OCI-LY3 (cell line): Measurements from ENCODE around the gene MGAT3.

ENCODE experiments used
- H2AFZ ChIP-seq: fragments of 200-600, 300-600 bp; shearing (Covaris generic); 2 replicates; pipeline ENCODE4 v1.6.0; 2014; ENCODE audit warnings: antibody characterized with exemption, low read depth, low read length
- H3K27ac ChIP-seq: fragments of 200-600, 300-600 bp; sonication (generic); 2 replicates; pipeline ENCODE4 v1.5.1; 2014; ENCODE audit warnings: mild to moderate bottlenecking, low read length, moderate library complexity, mixed read lengths
- H3K27me3 ChIP-seq: fragments of 200-600, 300-600 bp; sonication (generic); 2 replicates; pipeline ENCODE4 v1.6.1; 2014; ENCODE audit warnings: low read depth, low read length, mixed read lengths
- H3K36me3 ChIP-seq: fragments of 200-600, 300-600 bp; sonication (generic); replicated peaks from 2 replicates; pipeline ENCODE3; 2014; ENCODE audit warnings: low read depth, low read length, mixed read lengths
- H3K4me1 ChIP-seq: fragments of 300-600, 200-600 bp; sonication (generic); 2 replicates; pipeline ENCODE4 v1.6.1; 2014; ENCODE audit warnings: low read length, mixed read lengths
- H3K4me2 ChIP-seq: fragments of 200-600, 300-600 bp; sonication (generic); 2 replicates; pipeline ENCODE4 v1.6.1; 2014; ENCODE audit warnings: low read length, mixed read lengths
- H3K4me3 ChIP-seq: fragments of 300-600, 200-600 bp; sonication (generic); 2 replicates; pipeline ENCODE4 v1.5.1; 2014; ENCODE audit warnings: antibody characterized with exemption, mild to moderate bottlenecking, low read length, moderate library complexity
- H3K79me2 ChIP-seq: fragments of 300-600, 200-600 bp; shearing (Covaris generic); 2 replicates; pipeline ENCODE4 v1.6.1; 2014; ENCODE audit warnings: mild to moderate bottlenecking, low read length, mixed read lengths
- H3K9ac ChIP-seq: fragments of 300-600, 200-600 bp; shearing (Covaris generic); 2 replicates; pipeline ENCODE4 v1.6.0; 2014; ENCODE audit warnings: mild to moderate bottlenecking, low read length, moderate library complexity
- H3K9me3 ChIP-seq: fragments of 200-600, 300-600 bp; shearing (Covaris generic); 2 replicates; pipeline ENCODE4 v1.6.1; 2014; ENCODE audit warnings: low read length, mixed read lengths; ENCODE audit not compliant: insufficient read depth
- H4K20me1 ChIP-seq: fragments of 200-600, 300-600 bp; sonication (generic); 2 replicates; pipeline ENCODE4 v1.6.1; 2016; ENCODE audit warnings: low read length, mixed read lengths; ENCODE audit not compliant: insufficient read depth
- CTCF ChIP-seq: fragments of 200-600, 300-600 bp; sonication (generic); IDR thresholded peaks from 2 replicates; pipeline ENCODE4 v1.5.1; 2014; ENCODE audit warnings: antibody characterized with exemption, low read length, low read depth
- EZH2phosphoT487 ChIP-seq: fragments of 200-600 bp; shearing (Covaris generic); IDR thresholded peaks from 2 replicates; pipeline ENCODE4 v1.6.1; 2018; ENCODE audit warnings: antibody characterized with exemption, mixed run types, low read depth

The MGAT3 gene

GRCh38 chr22:39477542-39477941 is 20.7 kb downstream of the MGAT3 start:
- Histone ChIP-seq H4K20me1 (peaks cover 99% of the 10 kb centered on the region), H3K4me1 (peaks cover 10% of the 10 kb centered on the region), H3K79me2 (peaks cover 100% of the 10 kb centered on the region), H2AFZ (no peak overlapping the region), H3K27me3 (no peaks in the 10 kb centered on the region), H3K27ac (no peak overlapping the region), H3K4me2 (no peak overlapping the region), H3K36me3 (peaks cover 67% of the 10 kb centered on the region), H3K9ac (no peak overlapping the region), H3K9me3 (no peaks in the 10 kb centered on the region), H3K4me3 (no peak overlapping the region)
- TF ChIP-seq CTCF: no peak
- TF ChIP-seq EZH2phosphoT487: no peak

- peaks cover 98% of the 10 kb centered on the region for H3K79me2 ChIP-seq
- no peak overlapping the region for H3K9ac ChIP-seq
- TF ChIP-seq CTCF (no peak), EZH2phosphoT487 (no peak)
- H3K4me1 ChIP-seq: peaks cover 1% of the 10 kb centered on the region
- H3K36me3 ChIP-seq: peaks cover 66% of the 10 kb centered on the region
- no peak overlapping the region for H2AFZ ChIP-seq
- H3K9me3 ChIP-seq: no peaks in the 10 kb centered on the region
- no peak overlapping the region for H3K4me3 ChIP-seq
- peaks cover 97% of the 10 kb centered on the region for H4K20me1 ChIP-seq
- H3K27ac ChIP-seq: no peak overlapping the region
- H3K27me3 ChIP-seq: no peaks in the 10 kb centered on the region
- no peak overlapping the region for H3K4me2 ChIP-seq
These were observed 21.6 kb downstream of the MGAT3 start for GRCh38 chr22:39478441-39478850.

GRCh38 chr22:39479254-39479653 is 22.4 kb downstream of the MGAT3 start:
- H3K79me2 ChIP-seq: peaks cover 98% of the 10 kb centered on the region
- H4K20me1 ChIP-seq: peaks cover 98% of the 10 kb centered on the region
- H2AFZ ChIP-seq: no peak overlapping the region
- no peak overlapping the region for H3K27ac ChIP-seq
- peaks cover 72% of the 10 kb centered on the region for H3K36me3 ChIP-seq
- H3K4me2 ChIP-seq: no peak overlapping the region
- H3K4me1 ChIP-seq: no peaks in the 10 kb centered on the region; the same call in 1 of the 2 replicates
- H3K9ac ChIP-seq: no peak overlapping the region
- no peaks in the 10 kb centered on the region for H3K9me3 ChIP-seq
- TF ChIP-seq EZH2phosphoT487: no peak
- no peak overlapping the region for H3K4me3 ChIP-seq
- H3K27me3 ChIP-seq: no peaks in the 10 kb centered on the region

- Histone ChIP-seq H3K4me1 (no peaks in the 10 kb centered on the region), H3K9ac (no peak overlapping the region), H3K9me3 (no peaks in the 10 kb centered on the region), H3K27ac (no peak overlapping the region), H3K79me2 (peaks cover 96% of the 10 kb centered on the region), H3K4me3 (no peak overlapping the region), H3K36me3 (peaks cover 77% of the 10 kb centered on the region), H4K20me1 (peaks cover 96% of the 10 kb centered on the region), H3K27me3 (no peaks in the 10 kb centered on the region), H2AFZ (no peak overlapping the region), H3K4me2 (no peak overlapping the region)
- TF ChIP-seq EZH2phosphoT487: no peak
- TF ChIP-seq CTCF: no peak
These were observed 23.7 kb downstream of the MGAT3 start for GRCh38 chr22:39480557-39480956.

- Histone ChIP-seq H4K20me1 (peaks cover 93% of the 10 kb centered on the region), H3K27me3 (no peaks in the 10 kb centered on the region), H3K4me3 (no peak overlapping the region), H3K4me1 (no peaks in the 10 kb centered on the region), H3K27ac (no peak overlapping the region), H3K4me2 (no peak overlapping the region), H3K36me3 (peaks cover 77% of the 10 kb centered on the region), H3K79me2 (peaks cover 91% of the 10 kb centered on the region), H2AFZ (no peak overlapping the region), H3K9ac (no peak overlapping the region), H3K9me3 (no peaks in the 10 kb centered on the region)
- TF ChIP-seq EZH2phosphoT487 (no peak), CTCF (no peak)
These were observed 24.2 kb downstream of the MGAT3 start for GRCh38 chr22:39481054-39481453.
